ENCODE results near the gene KLK15.

KLK15 gene

GRCh38 chr19:50801107-50801506 is 32.3 kb downstream of the KLK15 start:
- no peak for TF ChIP-seq ZNF274 (IDR thresholded peaks at IDR 0.05; ENCODE audit: low read depth, low read length)
- H3K4me3 ChIP-seq (ENCODE audit: low read length), result no peak overlapping the region

GRCh38 chr19:50799547-50799851 is 33.9 kb downstream of the KLK15 start:
- no peak for TF ChIP-seq ZNF274 (IDR thresholded peaks at IDR 0.05; ENCODE audit: low read depth, low read length)
- H3K4me3 ChIP-seq (ENCODE audit: low read length), result no peak overlapping the region

GRCh38 chr19:50798659-50799546 is 34.5 kb downstream of the KLK15 start:
- TF ChIP-seq ZNF274 (IDR thresholded peaks at IDR 0.05; ENCODE audit: low read depth, low read length), result no peak

GRCh38 chr19:50797781-50798658 is 35.4 kb downstream of the KLK15 start:
- H3K4me3 ChIP-seq (ENCODE audit: low read length), result no peak overlapping the region
- TF ChIP-seq ZNF274 (IDR thresholded peaks at IDR 0.05; ENCODE audit: low read depth, low read length), result no peak

More at GRCh38 chr19:50798659-50799546, 34.5 kb downstream of the KLK15 start:
- H3K4me3 ChIP-seq (ENCODE audit: low read length), result no peak overlapping the region

- H3K4me3 ChIP-seq (ENCODE audit: low read length), result no peak overlapping the region
- TF ChIP-seq ZNF274 (IDR thresholded peaks at IDR 0.05; ENCODE audit: low read depth, low read length), result no peak
Observed at GRCh38 chr19:50797429-50797780, 36.0 kb downstream of the KLK15 start.

GRCh38 chr19:50796634-50797428 is 36.5 kb downstream of the KLK15 start:
- TF ChIP-seq ZNF274 (IDR thresholded peaks at IDR 0.05; ENCODE audit: low read depth, low read length), result no peak
- H3K4me3 ChIP-seq (ENCODE audit: low read length), result no peak overlapping the region

- TF ChIP-seq ZNF274 (IDR thresholded peaks at IDR 0.05; ENCODE audit: low read depth, low read length), result no peak
- H3K4me3 ChIP-seq (ENCODE audit: low read length), result no peak overlapping the region
Observed at GRCh38 chr19:50796128-50796633, 37.2 kb downstream of the KLK15 start.

GRCh38 chr19:50795664-50796073 is 37.7 kb downstream of the KLK15 start:
- H3K4me3 ChIP-seq (ENCODE audit: low read length), result no peak overlapping the region
- no peak for TF ChIP-seq ZNF274 (IDR thresholded peaks at IDR 0.05; ENCODE audit: low read depth, low read length)

- TF ChIP-seq ZNF274 (IDR thresholded peaks at IDR 0.05; ENCODE audit: low read depth, low read length), result no peak
- no peak overlapping the region for H3K4me3 ChIP-seq (ENCODE audit: low read length)
Observed at GRCh38 chr19:50794876-50795663, 38.3 kb downstream of the KLK15 start.

- no peak overlapping the region for H3K4me3 ChIP-seq (ENCODE audit: low read length)
- no peak for TF ChIP-seq ZNF274 (IDR thresholded peaks at IDR 0.05; ENCODE audit: low read depth, low read length)
Observed at GRCh38 chr19:50794074-50794875, 39.1 kb downstream of the KLK15 start.

GRCh38 chr19:50793558-50794065 is 39.8 kb downstream of the KLK15 start:
- H3K4me3 ChIP-seq (ENCODE audit: low read length), result no peak overlapping the region
- TF ChIP-seq ZNF274 (IDR thresholded peaks at IDR 0.05; ENCODE audit: low read depth, low read length), result no peak

Measured in GM08714 (cell line).